ENCODE measurements around the gene RANBP10. TPM values are rescaled to one million over a fixed set of nuclear protein-coding genes. Genes with fewer than 3 reads are reported as not detected.

Gene RANBP10
- total and polyA plus RNA-seq, 8 donors: 16.8 to 45.8 (median 34.5) TPM

DNA sequence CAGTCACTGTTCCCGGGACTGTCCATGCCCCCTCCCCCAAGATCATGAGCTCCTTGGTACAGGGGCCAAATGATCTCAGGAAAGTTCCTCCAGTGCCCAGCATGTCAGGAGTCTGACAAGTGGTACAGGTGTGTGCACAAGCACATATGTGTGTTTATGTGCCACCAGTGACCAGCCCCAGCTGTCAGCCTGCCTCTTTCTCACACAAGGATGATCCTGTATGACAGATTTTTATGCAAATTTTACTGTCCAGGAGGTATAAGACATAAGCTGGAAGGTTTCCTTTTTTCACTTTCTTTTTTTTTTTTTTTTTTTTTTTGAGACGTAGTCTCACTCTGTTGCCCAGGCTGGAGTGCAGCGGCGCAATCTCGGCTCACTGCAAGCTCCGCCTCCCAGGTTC lies 55.9 kb downstream of the RANBP10 start:
- no peaks in the 10 kb centered on the region for H3K27me3 ChIP-seq
- H3K27ac ChIP-seq: no peak overlapping the region
- no peaks in the 10 kb centered on the region for H3K9me3 ChIP-seq
- H3K4me3 ChIP-seq: no peak overlapping the region
- ATAC-seq (no peak), DNase-seq (peak in 1 of 4 donors; percentile 1)
- TF ChIP-seq, protein P1, sequence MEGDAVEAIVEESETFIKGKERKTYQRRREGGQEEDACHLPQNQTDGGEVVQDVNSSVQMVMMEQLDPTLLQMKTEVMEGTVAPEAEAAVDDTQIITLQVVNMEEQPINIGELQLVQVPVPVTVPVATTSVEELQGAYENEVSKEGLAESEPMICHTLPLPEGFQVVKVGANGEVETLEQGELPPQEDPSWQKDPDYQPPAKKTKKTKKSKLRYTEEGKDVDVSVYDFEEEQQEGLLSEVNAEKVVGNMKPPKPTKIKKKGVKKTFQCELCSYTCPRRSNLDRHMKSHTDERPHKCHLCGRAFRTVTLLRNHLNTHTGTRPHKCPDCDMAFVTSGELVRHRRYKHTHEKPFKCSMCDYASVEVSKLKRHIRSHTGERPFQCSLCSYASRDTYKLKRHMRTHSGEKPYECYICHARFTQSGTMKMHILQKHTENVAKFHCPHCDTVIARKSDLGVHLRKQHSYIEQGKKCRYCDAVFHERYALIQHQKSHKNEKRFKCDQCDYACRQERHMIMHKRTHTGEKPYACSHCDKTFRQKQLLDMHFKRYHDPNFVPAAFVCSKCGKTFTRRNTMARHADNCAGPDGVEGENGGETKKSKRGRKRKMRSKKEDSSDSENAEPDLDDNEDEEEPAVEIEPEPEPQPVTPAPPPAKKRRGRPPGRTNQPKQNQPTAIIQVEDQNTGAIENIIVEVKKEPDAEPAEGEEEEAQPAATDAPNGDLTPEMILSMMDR (IDR thresholded peaks at IDR 0.05): no peak
- peaks cover 0 to 12% of the 10 kb centered on the region in 2 donors for H3K36me3 ChIP-seq
- intact Hi-C loops (cut with DNase I): no loop called here
- H3K4me1 ChIP-seq: no peaks in the 10 kb centered on the region

DNA sequence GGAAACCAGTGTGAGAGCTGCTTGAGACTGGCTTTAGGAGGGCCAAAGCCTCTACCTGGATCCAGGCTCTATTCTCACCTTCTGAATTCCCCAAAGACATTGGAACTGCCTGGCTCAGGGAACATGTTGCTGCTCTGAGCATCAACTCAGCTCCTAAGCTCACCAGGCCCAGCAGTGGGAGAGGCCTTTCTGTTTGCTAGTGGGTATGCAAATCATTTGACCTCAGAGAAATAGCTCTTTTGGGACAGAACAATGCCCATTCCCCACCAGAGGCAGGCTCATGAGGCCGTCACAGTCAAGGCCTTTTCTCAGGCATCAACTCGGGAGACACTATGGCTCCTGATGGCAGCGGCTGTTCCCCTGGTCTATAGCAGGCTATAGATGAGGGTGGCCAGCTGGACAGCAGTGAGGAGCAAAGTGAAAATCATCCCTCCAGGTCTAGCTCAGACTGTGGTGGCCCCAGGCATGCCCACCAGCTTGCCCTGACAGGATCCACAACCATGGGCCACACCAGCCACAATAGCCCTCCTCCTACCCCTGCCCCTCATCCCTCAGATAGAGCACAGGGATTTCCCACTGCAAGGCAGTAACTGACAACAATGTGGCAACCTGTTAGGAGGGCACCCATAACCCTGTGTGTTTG lies 56.8 kb downstream of the RANBP10 start:
- TF ChIP-seq, protein P1 (IDR thresholded peaks at IDR 0.05): no peak
- ATAC-seq: no peak

DNA sequence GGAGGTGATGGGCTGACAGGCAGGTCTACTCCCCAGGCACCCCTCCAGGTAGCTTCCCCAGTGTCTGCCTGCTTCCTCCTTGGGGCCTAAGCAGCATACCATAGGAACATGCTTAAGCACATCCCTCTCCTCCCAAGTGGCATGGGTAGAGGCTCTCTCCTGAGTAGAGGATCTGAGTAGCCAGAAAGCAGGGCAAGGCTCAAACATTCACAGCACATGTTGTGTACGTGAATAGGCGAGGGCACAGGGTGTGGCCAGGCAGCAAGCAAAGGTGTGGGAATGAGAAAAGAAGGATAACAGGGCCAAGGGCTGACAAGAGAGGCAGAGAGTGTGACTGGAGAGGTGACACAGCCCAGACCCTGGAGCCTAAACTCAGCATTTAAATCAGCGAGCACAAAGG lies 57.5 kb downstream of the RANBP10 start:
- no peaks in the 10 kb centered on the region for H3K9me3 ChIP-seq
- H3K4me3 ChIP-seq: no peak overlapping the region
- H3K27me3 ChIP-seq: no peaks in the 10 kb centered on the region
- ATAC-seq: no peak
- H3K27ac ChIP-seq: no peak overlapping the region
- intact Hi-C loops (cut with DNase I): no loop called here
- peak in 1 of 4 donors; percentile 16 for DNase-seq
- TF ChIP-seq, protein P1 (IDR thresholded peaks at IDR 0.05): no peak
- H3K4me1 ChIP-seq: no peaks in the 10 kb centered on the region
- peaks cover 0 to 13% of the 10 kb centered on the region in 2 donors for H3K36me3 ChIP-seq

More for the DNA sequence above, 56.8 kb downstream of the RANBP10 start:
- Histone ChIP-seq H3K27me3 (no peaks in the 10 kb centered on the region), H3K4me3 (no peak overlapping the region), H3K36me3 (peaks cover 0 to 12% of the 10 kb centered on the region in 2 donors), H3K27ac (no peak overlapping the region), H3K4me1 (no peaks in the 10 kb centered on the region), H3K9me3 (no peaks in the 10 kb centered on the region)
- DNase-seq: peak in 1 of 4 donors; percentile 22
- intact Hi-C loops (cut with DNase I): no loop called here

DNA sequence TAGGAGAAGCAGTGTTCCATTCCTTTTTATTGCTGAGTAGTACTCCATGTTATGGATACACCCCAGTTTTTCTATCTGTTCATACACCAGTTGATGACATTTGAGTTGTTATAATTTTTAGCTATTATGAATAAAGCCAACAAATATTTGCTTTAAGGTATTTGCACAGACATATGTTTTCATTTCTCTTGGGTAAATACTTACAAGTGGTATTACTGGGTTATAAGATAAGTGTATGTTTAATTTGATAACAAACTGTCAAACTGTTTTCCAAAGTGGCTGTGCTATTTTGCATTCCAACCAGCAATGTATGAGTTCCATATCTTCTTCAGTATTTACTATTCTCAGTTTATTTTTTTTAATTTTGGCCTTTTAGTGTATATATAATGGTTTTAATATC lies 59.5 kb downstream of the RANBP10 start:
- H3K4me3 ChIP-seq: no peak overlapping the region
- no peak overlapping the region for H3K27ac ChIP-seq
- H3K9me3 ChIP-seq: no peaks in the 10 kb centered on the region
- no peaks in the 10 kb centered on the region for H3K4me1 ChIP-seq
- intact Hi-C loops (cut with DNase I): no loop called here
- H3K27me3 ChIP-seq: no peaks in the 10 kb centered on the region
- ATAC-seq (no peak), DNase-seq (no peak)
- TF ChIP-seq, protein P1 (IDR thresholded peaks at IDR 0.05): no peak
- H3K36me3 ChIP-seq: peaks cover 0 to 28% of the 10 kb centered on the region in 2 donors

DNA sequence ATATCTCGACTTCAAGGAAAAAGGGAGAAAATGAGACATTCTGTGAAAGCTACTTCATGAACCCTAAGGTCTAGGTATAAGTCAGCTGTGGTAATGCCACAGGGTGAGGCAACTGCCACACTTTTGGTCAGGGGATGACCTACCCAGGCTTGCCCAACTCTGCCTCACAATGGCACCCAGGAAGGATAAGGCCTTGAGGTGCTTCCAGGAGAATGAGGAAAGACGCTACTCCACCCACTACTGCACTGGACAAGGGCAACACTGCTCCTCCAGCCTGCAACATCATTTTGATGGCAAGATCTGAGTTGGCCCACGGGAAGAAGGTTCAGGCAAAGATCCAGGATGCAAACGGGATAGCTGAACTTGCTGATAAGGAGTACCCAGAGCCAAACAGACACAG lies 65.2 kb downstream of the RANBP10 start:
- TF ChIP-seq, protein P1 (IDR thresholded peaks at IDR 0.05): no peak
- Histone ChIP-seq H3K4me1 (no peaks in the 10 kb centered on the region), H3K27ac (no peak overlapping the region), H3K36me3 (peaks cover 0 to 53% of the 10 kb centered on the region in 2 donors), H3K27me3 (no peaks in the 10 kb centered on the region), H3K4me3 (no peak overlapping the region), H3K9me3 (no peaks in the 10 kb centered on the region)
- intact Hi-C loops (cut with DNase I): no loop called here
- DNase-seq (peak in 1 of 4 donors; percentile 2), ATAC-seq (no peak)
